ENCODE measurements around the gene MEF2D.

- TF ChIP-seq NFIC (IDR thresholded peaks at IDR 0.05) (no peak), EP300 (IDR thresholded peaks at IDR 0.05; ENCODE audit: borderline replicate concordance) (no peak), CREB1 (IDR thresholded peaks at IDR 0.05; ENCODE audit: low read depth) (no peak), ZBTB7A (IDR thresholded peaks at IDR 0.05; ENCODE audit: low read depth) (no peak), EGR1 (IDR thresholded peaks at IDR 0.05) (no peak)
Observed at GRCh38 chr1:156467906-156468305, 32.7 kb downstream of the MEF2D start.
